Measurements from ENCODE around the gene PPAN. TPM values are rescaled to one million over a fixed set of nuclear protein-coding genes. Genes with fewer than 3 reads are reported as not detected.
A peak's percentile ranks its signal among the peaks of the same experiment; 100 is the strongest.

The PPAN gene, protein sequence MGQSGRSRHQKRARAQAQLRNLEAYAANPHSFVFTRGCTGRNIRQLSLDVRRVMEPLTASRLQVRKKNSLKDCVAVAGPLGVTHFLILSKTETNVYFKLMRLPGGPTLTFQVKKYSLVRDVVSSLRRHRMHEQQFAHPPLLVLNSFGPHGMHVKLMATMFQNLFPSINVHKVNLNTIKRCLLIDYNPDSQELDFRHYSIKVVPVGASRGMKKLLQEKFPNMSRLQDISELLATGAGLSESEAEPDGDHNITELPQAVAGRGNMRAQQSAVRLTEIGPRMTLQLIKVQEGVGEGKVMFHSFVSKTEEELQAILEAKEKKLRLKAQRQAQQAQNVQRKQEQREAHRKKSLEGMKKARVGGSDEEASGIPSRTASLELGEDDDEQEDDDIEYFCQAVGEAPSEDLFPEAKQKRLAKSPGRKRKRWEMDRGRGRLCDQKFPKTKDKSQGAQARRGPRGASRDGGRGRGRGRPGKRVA
- total RNA-seq (2021; ENCODE audit: unreplicated experiment) (101 TPM), Bru-seq, nascent RNA (percentile 96 among the genes with signal in this experiment), BruChase-seq, experiment 1, labeled RNA remaining after a 6-hour chase (percentile 98 among the genes with signal in this experiment), BruChase-seq, experiment 2, labeled RNA remaining after a 2-hour chase (percentile 98 among the genes with signal in this experiment)
- polyA plus RNA-seq (2012) = 49.1 and 49.4 TPM in 2 replicates
- long read RNA-seq, transcript PPAN-201 (12 exons, 1,657 nt) = major isoform, 130 of 153 reads
- long read RNA-seq, partial matches to known transcripts = 3 of 153 reads
- long read RNA-seq, other reads (novel, unspliced or antisense) = 15 of 153 reads

GRCh38 chr19:10106100-10106936 is at the start of gene PPAN:
TSS of gene PPAN (plus strand) at chr19:10106362. CDS start at chr19:10106395, 33 bp downstream.
- CTCF ChIA-PET = interaction anchor here (0.6 to 1.2 kb wide), 3 partner anchors 10 to 144 kb away, joined by 3 to 9 read pairs (median 3); no protein-coding TSS in a partner anchor
- Histone ChIP-seq H3K27me3 (ENCODE audit: insufficient read depth, low read length) (no peaks in the 10 kb centered on the region), H3K4me2 (ENCODE audit: low read length) (peak within 1 kb of the TSS; percentile 94), H3K27ac (ENCODE audit: low read depth, low read length) (peak within 1 kb of the TSS; percentile 89), H3K4me3 (replicated peaks in 1 of 2; ENCODE audit: low read depth in 1 of 2, low read length in 2 of 2) (peak within 1 kb of the TSS; percentile 72 to 99), H2AFZ (ENCODE audit: low read depth, low read length, poor library complexity, severe bottlenecking) (peak within 1 kb of the TSS; percentile 77), H3K9ac (ENCODE audit: low read length) (peak within 1 kb of the TSS; percentile 85), H3K9me2 (ENCODE audit: insufficient read depth) (no peaks in the 10 kb centered on the region), H3K4me1 (ENCODE audit: control insufficient read depth in 1 of 2, insufficient read depth in 2 of 2, low read length in 2 of 2) (peaks cover 12 to 35% of the 10 kb centered on the region in 2 experiments), H3K36me3 (ENCODE audit: control insufficient read depth in 1 of 2, insufficient read depth in 2 of 2, low read length in 2 of 2) (peaks cover 34 to 39% of the 10 kb centered on the region in 2 experiments), H3K79me2 (ENCODE audit: insufficient read depth, low read length) (peaks cover 46% of the 10 kb centered on the region), H3K9me3 (ENCODE audit: control insufficient read depth in 1 of 2, insufficient read depth in 1 of 2, low read depth in 1 of 2, low read length in 2 of 2) (no peaks in the 10 kb centered on the region), H4K20me1 (ENCODE audit: insufficient read depth) (no peaks in the 10 kb centered on the region)
- DNase-seq (ENCODE audit: low read depth, low spot score) (peak; percentile 94), ATAC-seq (peak; percentile 94)
- no TSS peak for BruUV-seq (replicated peaks)
- intact Hi-C loops (cut with micrococcal nuclease) = no loop called here
- RAD21 ChIA-PET (ENCODE audit: low non-redundant PET in 1 of 2, low total read pairs in 2 of 2, uncharacterized antibody in 2 of 2, unreplicated experiment in 2 of 2) = no interaction called here
- peak; percentile 98 for TF ChIP-seq ZFX (IDR thresholded peaks at IDR 0.05)
- TF ChIP-seq, protein P1, sequence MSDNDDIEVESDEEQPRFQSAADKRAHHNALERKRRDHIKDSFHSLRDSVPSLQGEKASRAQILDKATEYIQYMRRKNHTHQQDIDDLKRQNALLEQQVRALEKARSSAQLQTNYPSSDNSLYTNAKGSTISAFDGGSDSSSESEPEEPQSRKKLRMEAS (IDR thresholded peaks at IDR 0.05) = peak; percentile 100
- TF ChIP-seq EZH2 (IDR thresholded peaks at IDR 0.05) = no peak
- TF ChIP-seq TCF7L2 (IDR thresholded peaks at IDR 0.05; ENCODE audit: borderline replicate concordance, extremely low read depth, insufficient read depth, insufficient read length) = peak; percentile 19
- TF ChIP-seq SIN3A (IDR thresholded peaks at IDR 0.05; ENCODE audit: low read depth) = peak; percentile 88
- TF ChIP-seq ZBTB33 (IDR thresholded peaks at IDR 0.05; ENCODE audit: extremely low read depth, insufficient replicate concordance, low read length) = no peak
- peak; percentile 66; the same call in 1 of the 2 replicates for TF ChIP-seq SRF (IDR thresholded peaks at IDR 0.05; ENCODE audit: low read depth)
- TF ChIP-seq YY1 (IDR thresholded peaks at IDR 0.05; ENCODE audit: extremely low read depth, insufficient replicate concordance, low read depth, low read length) = peak; percentile 36
- no peak for TF ChIP-seq RAD21 (IDR thresholded peaks at IDR 0.05; ENCODE audit: low read depth)
- no peak for TF ChIP-seq CEBPB (IDR thresholded peaks at IDR 0.05; ENCODE audit: low read depth)
- TF ChIP-seq POLR2AphosphoS5 (IDR thresholded peaks at IDR 0.05; ENCODE audit: low read depth, low read length) = peak; percentile 82
- POLR2A ChIA-PET = interaction anchor here (0.6 to 2.4 kb wide), 4 partner anchors 8 to 18 kb away, joined by 3 to 14 read pairs (median 4); no protein-coding TSS in a partner anchor
